Measurements from ENCODE around the gene GRIP2. TPM values are rescaled to one million over a fixed set of nuclear protein-coding genes. Genes with fewer than 3 reads are reported as not detected.

The GRIP2 gene
- total RNA-seq, result 1 to 10 TPM in 1 of 2 donors, under 1 TPM in 1; 0.49 to 1.7 TPM
- long read RNA-seq, partial matches to known transcripts, result 1 of 1 reads
- long read RNA-seq, other reads (novel, unspliced or antisense), result 0 of 1 reads

GRCh38 chr3:14539742-14540491 is at the start of gene GRIP2:
Gene GRIP2 (minus strand): TSS chr3:14540342. CDS start chr3:14540308, 34 bp downstream.
- DNase-seq (no peak), ATAC-seq (no peak)
- intact Hi-C loops (cut with DNase I, micrococcal nuclease), result no loop called here

- ATAC-seq (no peak), DNase-seq (no peak)
- intact Hi-C loops (cut with DNase I, micrococcal nuclease), result no loop called here
Observed at GRCh38 chr3:14588425-14589112, 48.4 kb upstream of the GRIP2 start.

- intact Hi-C loops (cut with DNase I, micrococcal nuclease), result no loop called here
- ATAC-seq, result peak; percentile 58
Observed at GRCh38 chr3:14587740-14588360, 47.7 kb upstream of the GRIP2 start.

GRCh38 chr3:14586611-14587010 is 46.5 kb upstream of the GRIP2 start:
- ATAC-seq (no peak), DNase-seq (no peak)
- intact Hi-C loops (cut with DNase I, micrococcal nuclease), result no loop called here

More at GRCh38 chr3:14587740-14588360, 47.7 kb upstream of the GRIP2 start:
- no peak for DNase-seq

GRCh38 chr3:14583548-14584091 is 43.5 kb upstream of the GRIP2 start:
- ATAC-seq, result no peak
- intact Hi-C loops (cut with DNase I, micrococcal nuclease), result no loop called here
- DNase-seq, result no peak

- no peak for DNase-seq
- intact Hi-C loops (cut with DNase I, micrococcal nuclease), result no loop called here
- ATAC-seq, result no peak
Observed at GRCh38 chr3:14582045-14582410, 41.9 kb upstream of the GRIP2 start.

GRCh38 chr3:14581334-14582044 is 41.3 kb upstream of the GRIP2 start:
- DNase-seq (no peak), ATAC-seq (no peak)
- intact Hi-C loops (cut with DNase I, micrococcal nuclease), result no loop called here

- DNase-seq, result no peak
- ATAC-seq, result no peak
- intact Hi-C loops (cut with DNase I, micrococcal nuclease), result no loop called here
Observed at GRCh38 chr3:14577897-14578296, 37.8 kb upstream of the GRIP2 start.

GRCh38 chr3:14576163-14576562 is 36.0 kb upstream of the GRIP2 start:
- intact Hi-C loops (cut with DNase I, micrococcal nuclease), result no loop called here
- ATAC-seq (no peak), DNase-seq (no peak)

- intact Hi-C loops (cut with DNase I, micrococcal nuclease), result no loop called here
- ATAC-seq (no peak), DNase-seq (no peak)
Observed at GRCh38 chr3:14574183-14574582, 34.0 kb upstream of the GRIP2 start.

- no peak for DNase-seq
- intact Hi-C loops (cut with DNase I, micrococcal nuclease), result no loop called here
- ATAC-seq, result no peak
Observed at GRCh38 chr3:14573706-14574105, 33.6 kb upstream of the GRIP2 start.

GRCh38 chr3:14570864-14571263 is 30.7 kb upstream of the GRIP2 start:
- DNase-seq, result no peak
- intact Hi-C loops (cut with DNase I, micrococcal nuclease), result no loop called here
- no peak for ATAC-seq

GRCh38 chr3:14570089-14570488 is 29.9 kb upstream of the GRIP2 start:
- intact Hi-C loops (cut with DNase I, micrococcal nuclease), result no loop called here
- no peak for ATAC-seq

GRCh38 chr3:14569474-14570000 is 29.4 kb upstream of the GRIP2 start:
- no peak for ATAC-seq
- no peak for DNase-seq
- intact Hi-C loops (cut with DNase I, micrococcal nuclease), result no loop called here

More at GRCh38 chr3:14570089-14570488, 29.9 kb upstream of the GRIP2 start:
- no peak for DNase-seq

- DNase-seq (no peak), ATAC-seq (no peak)
- intact Hi-C loops (cut with DNase I, micrococcal nuclease), result no loop called here
Observed at GRCh38 chr3:14568269-14568668, 28.1 kb upstream of the GRIP2 start.

- ATAC-seq (no peak), DNase-seq (no peak)
- intact Hi-C loops (cut with DNase I, micrococcal nuclease), result no loop called here
Observed at GRCh38 chr3:14566812-14567211, 26.7 kb upstream of the GRIP2 start.

- intact Hi-C loops (cut with DNase I, micrococcal nuclease), result no loop called here
- ATAC-seq, result no peak
- no peak for DNase-seq
Observed at GRCh38 chr3:14565868-14566588, 25.9 kb upstream of the GRIP2 start.

GRCh38 chr3:14564741-14565140 is 24.6 kb upstream of the GRIP2 start:
- DNase-seq, result peak; percentile 11 to 29
- intact Hi-C loops (cut with DNase I, micrococcal nuclease), result no loop called here
- ATAC-seq, result peak; percentile 84
